Gastroesophageal sphincter (tissue), 3 donors: ENCODE data around the gene WIPF2.

Experiments used
- CTCF ChIP-seq, 4 experiments: fragments of 200-600 bp in 2 of 4; fragments of 450-650 bp in 2 of 4; sonication (generic) in 1 of 4; IDR thresholded peaks; one replicate each; pipeline ENCODE4 v1.5.1; 2017 to 2019; ENCODE audit warnings: antibody characterized with exemption in 4 of 4, mild to moderate bottlenecking in 2 of 4, moderate library complexity in 2 of 4
- EP300 ChIP-seq: sonication (generic); formaldehyde crosslinking; IDR thresholded peaks from one replicate; pipeline ENCODE4 v1.6.1; 2017; ENCODE audit warnings: antibody characterized with exemption, mild to moderate bottlenecking
- POLR2A ChIP-seq, 2 donors: fragments of 450-650 bp; IDR thresholded peaks; one replicate each; pipeline ENCODE4 v1.6.1; 2017; ENCODE audit warnings: antibody characterized with exemption in 2 of 2, mild to moderate bottlenecking in 2 of 2, moderate library complexity in 1 of 2
- POLR2AphosphoS5 ChIP-seq: sonication (generic); formaldehyde crosslinking; IDR thresholded peaks from one replicate; pipeline ENCODE4 v1.6.1; 2017; ENCODE audit warnings: antibody characterized with exemption

GRCh38 chr17:40218006-40218739 lies 931 bp upstream of the WIPF2 start:
- TF ChIP-seq POLR2A (IDR thresholded peaks at IDR 0.05), result no peak
- TF ChIP-seq CTCF (IDR thresholded peaks at IDR 0.05), result no peak
- no peak for TF ChIP-seq POLR2AphosphoS5
- no peak for TF ChIP-seq EP300
